IMR-90 (cell line): ENCODE measurements around the gene PIEZO2. TPM values are rescaled to one million over a fixed set of nuclear protein-coding genes. Genes with fewer than 3 reads are reported as not detected.

Experiments
- ATAC-seq: fragments of 200-7000 bp; cut with Tn5 transposase; 2 replicates; pipeline ENCODE4 v1.9.1; 2020; ENCODE audit warnings: low read depth, mild to moderate bottlenecking, moderate library complexity
- BruUV-seq: library from RNA; stranded (reverse); fragments of 400-500 nt; replicated peaks from 2 replicates; lab custom pipeline; 2021; lab: Mats Ljungman, UMichigan
- CTCF ChIA-PET: fragments of 300-600 bp; formaldehyde crosslinking; extraction: SDS; loops from one replicate; lab custom pipeline; 2021; ENCODE audit warnings: antibody characterized with exemption; lab: Yijun Ruan, JAX
- POLR2A ChIA-PET: fragments of 300-600 bp; sonication (Branson Sonifier 250); formaldehyde crosslinking; loops from one replicate; lab custom pipeline; 2022; ENCODE audit warnings: antibody characterized with exemption; ENCODE audit not compliant: unreplicated experiment; lab: Charles Lee
- DNase-seq: peaks from one replicate; pipeline ENCODE4 v3.0.0; 2013
- H2AFZ ChIP-seq: replicated peaks from 2 replicates; pipeline ENCODE3; 2013; ENCODE audit warnings: low read length, mild to moderate bottlenecking; ENCODE audit not compliant: poor library complexity
- H2AK5ac ChIP-seq: 2 replicates; pipeline ENCODE4 v1.6.1; 2013; ENCODE audit warnings: low read depth, low read length, inconsistent platforms
- H2AK9ac ChIP-seq: replicated peaks from 2 replicates; pipeline ENCODE3; 2013; ENCODE audit warnings: mild to moderate bottlenecking, low read depth, low read length, moderate library complexity; ENCODE audit not compliant: poor library complexity
- H2BK120ac ChIP-seq: 2 replicates; pipeline ENCODE4 v1.6.1; 2013; ENCODE audit warnings: low read depth, low read length, inconsistent platforms
- H2BK15ac ChIP-seq: 3 replicates; pipeline ENCODE4 v1.6.1; 2013; ENCODE audit warnings: low read depth, low read length, inconsistent platforms
- H2BK20ac ChIP-seq: 2 replicates; pipeline ENCODE4 v1.6.1; 2013; ENCODE audit warnings: low read depth, mild to moderate bottlenecking, inconsistent platforms, low read length, moderate library complexity
- H2BK5ac ChIP-seq: 2 replicates; pipeline ENCODE4 v1.6.1; 2013; ENCODE audit warnings: mild to moderate bottlenecking, low read depth, low read length, inconsistent platforms; ENCODE audit not compliant: poor library complexity, severe bottlenecking
- H3K14ac ChIP-seq: replicated peaks from 2 replicates; pipeline ENCODE4 v1.6.1; 2013; ENCODE audit warnings: low read depth, low read length, inconsistent platforms
- H3K18ac ChIP-seq: 2 replicates; pipeline ENCODE4 v1.6.1; 2013; ENCODE audit warnings: low read depth, low read length, control low read depth
- H3K23ac ChIP-seq: 2 replicates; pipeline ENCODE4 v1.6.1; 2013; ENCODE audit warnings: low read depth, low read length, inconsistent platforms
- H3K27ac ChIP-seq: 2 replicates; pipeline ENCODE4 v1.5.1; 2013; ENCODE audit warnings: mild to moderate bottlenecking, control low read depth, low read length; ENCODE audit not compliant: insufficient read depth
- H3K27me3 ChIP-seq: 2 replicates; pipeline ENCODE4 v1.6.1; 2013; ENCODE audit warnings: low read length; ENCODE audit not compliant: control insufficient read depth, insufficient read depth
- H3K36me3 ChIP-seq: 2 replicates; pipeline ENCODE4 v1.6.1; 2013; ENCODE audit warnings: low read length, mixed read lengths; ENCODE audit not compliant: control insufficient read depth, insufficient read depth
- H3K4ac ChIP-seq: 2 replicates; pipeline ENCODE4 v1.6.1; 2013; ENCODE audit warnings: low read depth, low read length, inconsistent platforms
- H3K4me1 ChIP-seq: 2 replicates; pipeline ENCODE4 v1.6.1; 2013; ENCODE audit warnings: low read length, mixed read lengths; ENCODE audit not compliant: control insufficient read depth, insufficient read depth
- H3K4me2 ChIP-seq: 2 replicates; pipeline ENCODE4 v1.6.1; 2013; ENCODE audit warnings: low read depth, mild to moderate bottlenecking, control low read depth, low read length, moderate library complexity
- H3K4me3 ChIP-seq: 2 replicates; pipeline ENCODE4 v1.5.1; 2013; ENCODE audit warnings: low read depth, mild to moderate bottlenecking, control low read depth, low read length, moderate library complexity; ENCODE audit not compliant: insufficient read depth
- H3K56ac ChIP-seq: 2 replicates; pipeline ENCODE4 v1.6.1; 2013; ENCODE audit warnings: low read length, inconsistent platforms; ENCODE audit not compliant: insufficient read depth; ENCODE audit errors: extremely low read depth
- H3K79me1 ChIP-seq, 2 experiments: 2 replicates each; pipeline ENCODE4 v1.6.1; 2013; ENCODE audit warnings: low read length in 2 of 2, inconsistent platforms in 1 of 2, low read depth in 1 of 2
- H3K9ac ChIP-seq: 2 replicates; pipeline ENCODE4 v1.6.1; 2013; ENCODE audit warnings: low read depth, low read length, control low read depth
- H3K9me1 ChIP-seq: 2 replicates; pipeline ENCODE4 v1.6.1; 2013; ENCODE audit warnings: low read length, inconsistent platforms; ENCODE audit not compliant: insufficient read depth
- H3K9me3 ChIP-seq: 2 replicates; pipeline ENCODE4 v1.6.1; 2013; ENCODE audit warnings: low read length; ENCODE audit not compliant: control insufficient read depth, insufficient read depth
- H4K20me1 ChIP-seq: 2 replicates; pipeline ENCODE4 v1.6.1; 2013; ENCODE audit warnings: low read length, inconsistent platforms; ENCODE audit not compliant: insufficient read depth
- H4K5ac ChIP-seq: 2 replicates; pipeline ENCODE4 v1.6.1; 2013; ENCODE audit warnings: mild to moderate bottlenecking, low read depth, low read length, control low read depth
- H4K8ac ChIP-seq, 2 experiments: 2 replicates each; pipeline ENCODE4 v1.6.1; 2013; ENCODE audit warnings: low read depth in 2 of 2, low read length in 2 of 2, control low read depth in 1 of 2, inconsistent platforms in 1 of 2
- H4K91ac ChIP-seq: 2 replicates; pipeline ENCODE4 v1.6.1; 2013; ENCODE audit warnings: low read depth, low read length, inconsistent platforms; ENCODE audit not compliant: insufficient read depth
- CEBPB ChIP-seq: IDR thresholded peaks from 2 replicates; pipeline ENCODE4 v1.6.1; 2012; ENCODE audit warnings: low read depth, low read length, improper control_type of control experiment
- CHD1 ChIP-seq: IDR thresholded peaks from 2 replicates; pipeline ENCODE4 v1.6.1; 2012; ENCODE audit warnings: low read depth, low read length, improper control_type of control experiment
- FOS ChIP-seq: fragments of 150-350 bp; IDR thresholded peaks from 2 replicates; pipeline ENCODE4 v1.6.1; 2016; ENCODE audit warnings: low read depth, low read length
- MAZ ChIP-seq: IDR thresholded peaks from 2 replicates; pipeline ENCODE4 v1.6.1; 2012; ENCODE audit warnings: low read depth, mild to moderate bottlenecking, low read length, improper control_type of control experiment, moderate library complexity, borderline replicate concordance
- MXI1 ChIP-seq: IDR thresholded peaks from 2 replicates; pipeline ENCODE4 v1.6.1; 2012; ENCODE audit warnings: low read depth, mild to moderate bottlenecking, low read length, moderate library complexity, borderline replicate concordance
- POLR2A ChIP-seq: IDR thresholded peaks from 2 replicates; pipeline ENCODE4 v1.6.1; 2012; ENCODE audit warnings: mild to moderate bottlenecking, low read depth, low read length
- SMC3 ChIP-seq: fragments of 150-350 bp; IDR thresholded peaks from 2 replicates; pipeline ENCODE4 v1.6.1; 2016; ENCODE audit warnings: low read depth, mild to moderate bottlenecking, antibody characterized with exemption, low read length, moderate library complexity
- WGBS, 2 experiments: methylation state at CpG; one replicate each; pipeline versions ENCODE4 v1.1.5 to v1.1.7; 2013; ENCODE audit warnings: missing lambda C conversion rate in 2 of 2; ENCODE audit not compliant: insufficient read length in 1 of 2; ENCODE audit errors: extremely low coverage in 2 of 2; 5-methylcytosine and 5-hydroxymethylcytosine counted together
- dilution Hi-C: fragments of 300-500 bp; cut with HindIII; formaldehyde crosslinking; loops from one replicate; pipeline ENCODE4 v1.14.3; 2018; ENCODE audit warnings: low sequenced_read_pairs; ENCODE audit not compliant: unreplicated experiment
- in situ Hi-C: fragments of 300-500 bp; cut with MboI; formaldehyde crosslinking; loops from 3 replicates; pipeline ENCODE4 v1.14.3; 2019; ENCODE audit warnings: low sequenced_read_pairs, inconsistent platforms, mixed read lengths
- intact Hi-C: fragments of 100-400 bp; cut with micrococcal nuclease; formaldehyde crosslinking; loops from 2 replicates; pipeline ENCODE4 v1.10.0; 2022
- polyA plus RNA-seq, 3 experiments: library from polyadenylated mRNA; depleted of rRNA; stranded (reverse); fragments of >200 nt; gene quantifications; 2 replicates each; pipeline ENCODE4 v1.2.3, GENCODE V29; 2012; ENCODE audit warnings: low replicate concordance in 1 of 3
- total RNA-seq: library from RNA; depleted of rRNA; stranded (reverse); fragments of >200 nt; gene quantifications from 2 replicates; pipeline ENCODE4 v1.2.3, GENCODE V29; 2012
- TF ChIP-seq, protein P1 (sequence below): fragments of 150-350 bp; IDR thresholded peaks from 2 replicates; pipeline ENCODE4 v1.6.1; 2016; ENCODE audit warnings: low read depth, mild to moderate bottlenecking, low read length, moderate library complexity, borderline replicate concordance

Gene PIEZO2
- total and polyA plus RNA-seq, 2 of the 4 experiments (the other 2 are of a cell fraction) = 2.4 to 4.1 TPM

DNA sequence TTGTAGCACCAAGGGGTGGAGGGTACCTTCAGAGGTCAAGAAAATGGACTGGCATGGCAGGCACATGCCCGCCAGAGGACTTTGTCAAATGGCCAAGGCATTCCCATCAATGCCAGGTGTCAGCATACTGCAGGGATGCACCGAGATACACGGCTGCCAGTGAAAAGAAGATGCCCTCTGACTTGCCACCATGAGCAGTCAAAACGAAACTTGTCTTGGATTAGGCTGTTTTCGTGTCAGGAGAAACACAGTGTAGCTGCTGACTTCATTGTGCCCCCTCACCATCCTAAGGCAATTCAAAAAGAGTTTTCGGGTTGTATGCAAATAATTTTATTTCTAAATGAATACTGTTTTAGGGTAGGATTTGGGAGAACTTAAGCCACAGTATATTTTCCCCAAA is 442.1 kb downstream of the PIEZO2 start:
- Histone ChIP-seq H3K9me3 (no peaks in the 10 kb centered on the region), H3K4ac (no peak overlapping the region), H2BK5ac (no peak overlapping the region), H4K91ac (no peak overlapping the region), H2AK9ac (no peak overlapping the region), H3K4me1 (no peaks in the 10 kb centered on the region), H3K27me3 (no peaks in the 10 kb centered on the region), H3K4me2 (no peak overlapping the region), H3K79me1 (no peaks in the 10 kb centered on the region), H3K27ac (no peak overlapping the region), H3K23ac (no peak overlapping the region), H2AK5ac (no peak overlapping the region), H2AFZ (no peak overlapping the region), H3K9ac (no peak overlapping the region), H3K36me3 (peaks cover 12% of the 10 kb centered on the region; the same call in 1 of the 2 replicates), H4K20me1 (no peaks in the 10 kb centered on the region), H2BK120ac (no peak overlapping the region), H4K5ac (no peak overlapping the region), H3K18ac (no peak overlapping the region), H3K9me1 (no peaks in the 10 kb centered on the region; the same call in 1 of the 2 replicates), H4K8ac (no peak overlapping the region), H2BK20ac (no peak overlapping the region), H2BK15ac (no peak overlapping the region), H3K14ac (no peak overlapping the region), H3K56ac (no peak overlapping the region), H3K4me3 (no peak overlapping the region)
- no peak for TF ChIP-seq MAZ
- TF ChIP-seq, protein P1, sequence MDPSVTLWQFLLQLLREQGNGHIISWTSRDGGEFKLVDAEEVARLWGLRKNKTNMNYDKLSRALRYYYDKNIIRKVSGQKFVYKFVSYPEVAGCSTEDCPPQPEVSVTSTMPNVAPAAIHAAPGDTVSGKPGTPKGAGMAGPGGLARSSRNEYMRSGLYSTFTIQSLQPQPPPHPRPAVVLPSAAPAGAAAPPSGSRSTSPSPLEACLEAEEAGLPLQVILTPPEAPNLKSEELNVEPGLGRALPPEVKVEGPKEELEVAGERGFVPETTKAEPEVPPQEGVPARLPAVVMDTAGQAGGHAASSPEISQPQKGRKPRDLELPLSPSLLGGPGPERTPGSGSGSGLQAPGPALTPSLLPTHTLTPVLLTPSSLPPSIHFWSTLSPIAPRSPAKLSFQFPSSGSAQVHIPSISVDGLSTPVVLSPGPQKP = no peak
- no peak for TF ChIP-seq CHD1
- no peak for TF ChIP-seq POLR2A
- TF ChIP-seq SMC3 = no peak
- TF ChIP-seq CEBPB = no peak
- TF ChIP-seq MXI1 = no peak
- TF ChIP-seq FOS = no peak
- CTCF ChIA-PET = no interaction called here
- intact Hi-C loops (no loop called here), dilution Hi-C loops (no loop called here), in situ Hi-C loops (no loop called here)
- ATAC-seq (no peak), DNase-seq (no peak)
- WGBS, 2 experiments = 83% methylated on average over 3 of the region's 6 CpGs; no CpG with 5 or more reads in 1 of the 2 experiments
- POLR2A ChIA-PET = no interaction called here
- BruUV-seq = no TSS peak
